Measurements from ENCODE around the gene LIPT2. TPM values are rescaled to one million over a fixed set of nuclear protein-coding genes. Genes with fewer than 3 reads are reported as not detected.

Gene LIPT2
- total and polyA plus RNA-seq, 2 of the 4 experiments (the other 2 are of a cell fraction) = 1.7 to 2.9 TPM

GRCh38 chr11:74457356-74457755 lies 36.2 kb downstream of the LIPT2 start:
- H3K4me1 ChIP-seq (ENCODE audit: control insufficient read depth, insufficient read depth, low read length) = peaks cover 4% of the 10 kb centered on the region; the same call in 1 of the 2 replicates
- no peak overlapping the region for H4K5ac ChIP-seq (ENCODE audit: low read depth, low read length)
- H3K18ac ChIP-seq (ENCODE audit: low read depth, low read length) = no peak overlapping the region
- 75% methylated on average over 2 of the region's 6 CpGs; no CpG with 5 or more reads in 1 of the 2 experiments for WGBS, 2 experiments (ENCODE audit: extremely low coverage in 2 of 2, insufficient read length in 1 of 2)
- ChIA-PET POLR2A (ENCODE audit: unreplicated experiment) (no interaction called here), CTCF (no interaction called here)
- H3K4me3 ChIP-seq (ENCODE audit: insufficient read depth, low read depth, low read length) = no peak overlapping the region
- H3K4me2 ChIP-seq (ENCODE audit: low read depth, low read length) = no peak overlapping the region
- no peaks in the 10 kb centered on the region for H3K36me3 ChIP-seq (ENCODE audit: control insufficient read depth, insufficient read depth, low read length)
- H3K56ac ChIP-seq (ENCODE audit: extremely low read depth, insufficient read depth, low read length) = no peak overlapping the region
- H2BK5ac ChIP-seq (ENCODE audit: low read depth, low read length, poor library complexity, severe bottlenecking) = no peak overlapping the region
- no peak overlapping the region for H2AK9ac ChIP-seq (replicated peaks; ENCODE audit: low read depth, low read length, poor library complexity)
- no peaks in the 10 kb centered on the region for H3K9me3 ChIP-seq (ENCODE audit: control insufficient read depth, insufficient read depth, low read length)
- DNase-seq (no peak), ATAC-seq (ENCODE audit: low read depth) (no peak)
- no peak overlapping the region for H2BK120ac ChIP-seq (ENCODE audit: low read depth, low read length)
- no TSS peak for BruUV-seq (replicated peaks)
- no peaks in the 10 kb centered on the region for H3K9me1 ChIP-seq (ENCODE audit: insufficient read depth, low read length)
- no peak overlapping the region for H3K23ac ChIP-seq (ENCODE audit: low read depth, low read length)
- H2AFZ ChIP-seq (replicated peaks; ENCODE audit: low read length, poor library complexity) = no peak overlapping the region
- in situ Hi-C loops (cut with MboI; ENCODE audit: low sequenced_read_pairs) = loop anchor here (5.0 kb wide), 1 partner anchor 270 kb away; no protein-coding TSS in a partner anchor
- intact Hi-C loops (cut with micrococcal nuclease) = no loop called here
- no peaks in the 10 kb centered on the region for H3K79me1 ChIP-seq (ENCODE audit: low read depth in 1 of 2, low read length in 2 of 2)
- H3K9ac ChIP-seq (ENCODE audit: low read depth, low read length) = no peak overlapping the region
- H3K4ac ChIP-seq (ENCODE audit: low read depth, low read length) = no peak overlapping the region
- H4K20me1 ChIP-seq (ENCODE audit: insufficient read depth, low read length) = no peaks in the 10 kb centered on the region
- H2BK20ac ChIP-seq (ENCODE audit: low read depth, low read length) = no peak overlapping the region
- H3K27ac ChIP-seq (ENCODE audit: insufficient read depth, low read length) = no peak overlapping the region
- TF ChIP-seq USF2 (IDR thresholded peaks at IDR 0.05; ENCODE audit: low read depth, low read length) (no peak), FOS (IDR thresholded peaks at IDR 0.05; ENCODE audit: low read depth, low read length) (no peak), MAZ (IDR thresholded peaks at IDR 0.05; ENCODE audit: borderline replicate concordance, low read depth, low read length) (no peak), MXI1 (IDR thresholded peaks at IDR 0.05; ENCODE audit: borderline replicate concordance, low read depth, low read length) (no peak), RFX5 (IDR thresholded peaks at IDR 0.05; ENCODE audit: low read depth, low read length) (no peak), NFE2L2 (IDR thresholded peaks at IDR 0.05; ENCODE audit: low read depth, low read length) (no peak), POLR2A (IDR thresholded peaks at IDR 0.05; ENCODE audit: low read depth, low read length) (no peak), RAD21 (IDR thresholded peaks at IDR 0.05; ENCODE audit: low read length) (no peak), SMC3 (IDR thresholded peaks at IDR 0.05; ENCODE audit: low read depth, low read length) (no peak), RCOR1 (IDR thresholded peaks at IDR 0.05; ENCODE audit: insufficient replicate concordance, low read length) (no peak), BHLHE40 (IDR thresholded peaks at IDR 0.05; ENCODE audit: low read depth, low read length) (no peak)
- TF ChIP-seq, protein P1, sequence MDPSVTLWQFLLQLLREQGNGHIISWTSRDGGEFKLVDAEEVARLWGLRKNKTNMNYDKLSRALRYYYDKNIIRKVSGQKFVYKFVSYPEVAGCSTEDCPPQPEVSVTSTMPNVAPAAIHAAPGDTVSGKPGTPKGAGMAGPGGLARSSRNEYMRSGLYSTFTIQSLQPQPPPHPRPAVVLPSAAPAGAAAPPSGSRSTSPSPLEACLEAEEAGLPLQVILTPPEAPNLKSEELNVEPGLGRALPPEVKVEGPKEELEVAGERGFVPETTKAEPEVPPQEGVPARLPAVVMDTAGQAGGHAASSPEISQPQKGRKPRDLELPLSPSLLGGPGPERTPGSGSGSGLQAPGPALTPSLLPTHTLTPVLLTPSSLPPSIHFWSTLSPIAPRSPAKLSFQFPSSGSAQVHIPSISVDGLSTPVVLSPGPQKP (IDR thresholded peaks at IDR 0.05; ENCODE audit: borderline replicate concordance, low read depth, low read length) = no peak
- TF ChIP-seq, protein P2, sequence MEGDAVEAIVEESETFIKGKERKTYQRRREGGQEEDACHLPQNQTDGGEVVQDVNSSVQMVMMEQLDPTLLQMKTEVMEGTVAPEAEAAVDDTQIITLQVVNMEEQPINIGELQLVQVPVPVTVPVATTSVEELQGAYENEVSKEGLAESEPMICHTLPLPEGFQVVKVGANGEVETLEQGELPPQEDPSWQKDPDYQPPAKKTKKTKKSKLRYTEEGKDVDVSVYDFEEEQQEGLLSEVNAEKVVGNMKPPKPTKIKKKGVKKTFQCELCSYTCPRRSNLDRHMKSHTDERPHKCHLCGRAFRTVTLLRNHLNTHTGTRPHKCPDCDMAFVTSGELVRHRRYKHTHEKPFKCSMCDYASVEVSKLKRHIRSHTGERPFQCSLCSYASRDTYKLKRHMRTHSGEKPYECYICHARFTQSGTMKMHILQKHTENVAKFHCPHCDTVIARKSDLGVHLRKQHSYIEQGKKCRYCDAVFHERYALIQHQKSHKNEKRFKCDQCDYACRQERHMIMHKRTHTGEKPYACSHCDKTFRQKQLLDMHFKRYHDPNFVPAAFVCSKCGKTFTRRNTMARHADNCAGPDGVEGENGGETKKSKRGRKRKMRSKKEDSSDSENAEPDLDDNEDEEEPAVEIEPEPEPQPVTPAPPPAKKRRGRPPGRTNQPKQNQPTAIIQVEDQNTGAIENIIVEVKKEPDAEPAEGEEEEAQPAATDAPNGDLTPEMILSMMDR (conservative IDR thresholded peaks at IDR 0.05; ENCODE audit: low read depth, low read length) = no peak
- dilution Hi-C loops (cut with HindIII; ENCODE audit: low sequenced_read_pairs, unreplicated experiment) = no loop called here
- no peak overlapping the region for H4K91ac ChIP-seq (ENCODE audit: insufficient read depth, low read depth, low read length)
- H3K14ac ChIP-seq (replicated peaks; ENCODE audit: low read depth, low read length) = no peak overlapping the region
- no peak overlapping the region for H2AK5ac ChIP-seq (ENCODE audit: low read depth, low read length)
- H2BK15ac ChIP-seq (ENCODE audit: low read depth, low read length) = no peak overlapping the region
- H4K8ac ChIP-seq (ENCODE audit: low read depth in 2 of 2, low read length in 2 of 2) = no peak overlapping the region
- peaks cover 7% of the 10 kb centered on the region for H3K27me3 ChIP-seq (ENCODE audit: control insufficient read depth, insufficient read depth, low read length)

Measured in IMR-90 (cell line).